GM21367 (cell line): ENCODE measurements around the gene GGTLC2.
"Not testable (repeated sequence)": the region's sequence is repeated elsewhere in the genome, so short reads cannot be mapped to it uniquely, and the experiment has no call there.

Experiments
- ATAC-seq: cut with Tn5 transposase; IDR thresholded peaks from one replicate; pipeline ENCODE4 v1.9.1; 2021; ENCODE audit not compliant: unreplicated experiment

The GGTLC2 gene

GRCh38 chr22:22636260-22636659 is 8.2 kb upstream of the GGTLC2 start:
- ATAC-seq, result not testable (repeated sequence)

GRCh38 chr22:22638313-22638712 is 6.1 kb upstream of the GGTLC2 start:
- ATAC-seq, result not testable (repeated sequence)

DNA sequence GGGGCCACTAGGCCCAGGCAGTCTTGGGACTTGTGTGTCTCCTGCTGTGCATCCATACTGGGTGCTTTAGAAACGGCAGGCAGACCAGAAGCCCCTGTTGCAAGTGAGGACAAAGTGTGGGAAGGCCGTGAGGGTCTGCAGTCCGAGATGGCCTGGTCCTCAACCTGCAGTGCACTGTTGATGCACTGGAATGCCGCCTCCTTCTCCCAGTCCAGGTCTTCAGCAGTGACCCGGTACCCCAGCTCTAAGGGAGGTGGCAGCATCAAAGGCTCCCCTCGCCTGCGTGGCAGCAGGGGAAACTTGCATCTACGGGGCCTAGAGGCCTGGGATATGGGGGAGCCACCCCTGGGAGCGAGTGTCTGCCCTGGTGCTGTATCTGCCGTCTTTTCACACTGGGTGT is 2.2 kb upstream of the GGTLC2 start:
- ATAC-seq, result not testable (repeated sequence)

DNA sequence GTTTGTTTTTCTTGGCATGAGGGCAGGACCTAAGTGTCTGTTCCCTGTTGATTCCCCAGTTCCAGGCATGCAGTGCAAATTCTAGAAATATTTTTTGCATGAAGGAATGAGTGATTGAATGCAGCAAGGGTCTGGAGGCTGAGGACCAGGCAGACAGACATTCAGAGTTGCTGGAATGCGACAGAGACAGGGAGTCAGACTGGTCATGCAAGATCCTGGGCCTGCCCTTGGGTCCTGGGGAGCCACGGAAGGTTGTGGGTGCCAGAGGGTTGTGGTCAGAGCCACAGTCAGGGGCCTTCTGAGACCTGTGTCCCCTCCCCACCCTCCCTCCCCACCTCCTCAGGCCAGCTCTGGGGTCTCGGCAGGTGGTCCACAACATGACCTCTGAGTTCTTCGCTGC is 1.6 kb downstream of the GGTLC2 start:
- ATAC-seq, result not testable (repeated sequence)

GRCh38 chr22:22647952-22648351 is 3.5 kb downstream of the GGTLC2 start:
- not testable (repeated sequence) for ATAC-seq

DNA sequence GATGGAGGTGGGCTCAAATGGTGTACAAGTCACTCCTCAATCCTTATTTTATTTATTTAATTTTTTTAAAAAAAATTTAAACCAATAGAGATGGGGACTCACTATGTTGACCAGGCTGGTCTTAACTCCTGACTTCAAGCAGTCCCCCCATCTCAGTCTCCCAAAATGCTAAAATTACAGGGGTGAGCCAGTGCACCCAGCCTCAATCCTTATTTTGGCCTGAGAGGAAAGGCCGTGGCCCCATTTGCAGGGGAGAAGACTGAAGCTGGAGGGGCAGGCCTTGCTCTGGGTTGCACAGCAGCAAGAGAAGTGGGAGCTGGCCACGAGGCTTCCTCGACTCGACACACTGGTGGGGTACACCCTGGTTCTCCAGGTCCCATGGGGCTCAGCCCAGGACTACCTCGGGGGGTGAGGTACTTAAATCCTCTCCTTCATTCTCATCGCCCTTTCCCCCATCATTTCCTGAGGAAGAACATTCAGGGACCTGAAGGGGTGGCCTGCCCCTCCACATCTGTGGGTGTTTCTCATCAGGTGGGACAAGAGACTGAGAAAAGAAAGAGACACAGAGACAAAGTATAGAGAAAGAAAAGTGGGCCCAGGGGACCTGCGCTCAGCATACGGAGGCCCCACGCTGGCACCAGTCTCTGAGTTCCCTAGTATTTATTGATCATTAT is 4.6 kb downstream of the GGTLC2 start:
- not testable (repeated sequence) for ATAC-seq

- ATAC-seq, result not testable (repeated sequence)
These were observed 5.3 kb downstream of the GGTLC2 start for GRCh38 chr22:22649761-22650160.

DNA sequence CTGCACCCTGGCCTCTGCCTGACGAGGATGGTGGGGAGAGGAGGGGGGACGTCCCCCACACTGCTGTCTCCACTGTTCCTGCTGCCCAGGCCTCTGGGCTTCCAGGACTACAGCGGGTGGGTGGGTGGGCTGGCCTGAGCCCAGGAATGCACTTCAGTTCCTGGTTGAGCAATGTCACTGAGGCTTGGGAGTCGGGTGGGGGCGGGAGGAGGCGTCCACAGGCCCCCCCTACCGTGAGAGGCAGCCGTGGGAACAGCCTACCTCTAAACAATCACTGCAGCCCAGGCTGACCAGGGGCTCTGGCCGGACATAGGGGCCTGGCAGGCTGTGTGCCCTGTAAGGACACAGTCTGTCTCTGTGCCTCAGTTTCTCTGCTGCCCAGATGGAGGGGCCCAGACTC is 6.0 kb downstream of the GGTLC2 start:
- not testable (repeated sequence) for ATAC-seq

GRCh38 chr22:22650803-22651515 is 6.5 kb downstream of the GGTLC2 start:
- ATAC-seq, result not testable (repeated sequence)

DNA sequence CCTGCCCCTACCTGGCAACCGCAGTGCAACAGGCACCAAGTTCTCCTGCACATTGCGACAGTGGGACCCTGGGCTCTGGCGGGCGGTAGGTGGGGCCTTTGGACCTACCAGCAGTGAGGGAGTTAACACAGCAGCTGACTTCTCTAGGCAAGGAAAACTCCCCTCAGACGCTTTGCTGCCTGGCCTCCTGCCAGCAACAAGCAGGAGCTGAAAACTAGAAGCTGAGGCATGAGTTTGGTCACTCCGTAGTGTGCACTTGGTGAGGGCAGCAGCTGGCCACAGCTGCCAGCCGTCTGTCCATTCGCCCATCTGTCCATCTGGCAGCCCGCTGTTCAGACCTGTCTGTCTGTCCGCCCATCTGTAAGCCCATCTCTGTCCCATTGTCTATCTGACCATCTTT is 7.2 kb downstream of the GGTLC2 start:
- not testable (repeated sequence) for ATAC-seq

GRCh38 chr22:22652102-22652501 is 7.7 kb downstream of the GGTLC2 start:
- ATAC-seq, result not testable (repeated sequence)

DNA sequence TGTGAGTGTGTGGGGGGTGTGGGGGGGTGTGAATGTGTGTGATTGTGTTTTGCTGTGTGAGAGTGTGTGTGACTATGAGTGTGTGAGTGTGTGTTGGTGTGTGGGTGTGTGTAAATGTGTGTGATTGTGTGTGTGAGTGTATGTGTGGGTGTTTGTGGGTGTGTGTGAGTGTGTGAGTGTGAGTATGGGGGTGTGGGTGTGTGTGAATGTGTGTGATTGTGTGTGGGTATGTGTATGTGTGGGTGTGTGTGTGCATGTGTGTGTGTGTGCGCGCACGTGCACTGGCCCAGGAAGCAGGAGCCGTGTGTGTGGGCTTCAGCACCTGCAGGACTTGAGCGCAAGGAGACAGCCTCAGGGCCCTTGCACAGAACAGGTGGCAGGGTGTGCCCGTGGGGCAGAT is 8.2 kb downstream of the GGTLC2 start:
- ATAC-seq, result not testable (repeated sequence)

DNA sequence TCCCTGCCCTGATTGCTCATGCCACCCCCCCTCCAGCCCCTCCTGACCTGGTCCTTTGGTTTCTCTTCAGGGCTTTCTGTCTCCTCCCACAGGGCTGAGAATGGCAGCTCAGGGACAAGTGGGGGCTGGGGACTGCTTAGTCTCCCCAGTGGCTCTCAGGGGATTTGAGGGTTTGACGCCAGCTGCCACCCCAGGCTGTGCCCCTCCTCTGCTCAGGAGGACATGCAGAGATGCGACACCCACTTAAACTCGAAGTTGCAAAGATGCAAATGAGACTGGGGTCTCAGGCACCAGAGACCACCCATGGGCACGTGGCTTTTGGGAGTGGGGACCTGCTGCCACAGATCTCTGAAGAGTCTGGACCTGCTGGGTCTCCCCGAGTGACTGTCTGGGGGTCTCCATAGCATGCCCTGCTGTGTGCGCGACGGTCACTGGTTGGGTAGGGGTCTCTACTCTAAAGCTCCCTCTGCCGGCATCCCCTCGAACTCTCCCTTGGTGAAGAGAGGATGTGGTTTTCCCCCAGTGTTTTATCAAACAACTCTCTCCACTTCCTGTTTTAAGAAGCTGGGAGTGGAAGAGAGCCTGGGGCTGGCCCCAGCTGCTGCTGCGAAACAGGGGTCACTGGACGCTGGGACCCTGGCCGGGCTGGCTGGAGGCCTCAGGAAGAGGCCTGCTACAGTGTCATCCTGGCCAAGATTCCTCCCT is 9.4 kb downstream of the GGTLC2 start:
- ATAC-seq, result not testable (repeated sequence)

- ATAC-seq, result no peak
These were observed 11.3 kb downstream of the GGTLC2 start for GRCh38 chr22:22655452-22656290.

DNA sequence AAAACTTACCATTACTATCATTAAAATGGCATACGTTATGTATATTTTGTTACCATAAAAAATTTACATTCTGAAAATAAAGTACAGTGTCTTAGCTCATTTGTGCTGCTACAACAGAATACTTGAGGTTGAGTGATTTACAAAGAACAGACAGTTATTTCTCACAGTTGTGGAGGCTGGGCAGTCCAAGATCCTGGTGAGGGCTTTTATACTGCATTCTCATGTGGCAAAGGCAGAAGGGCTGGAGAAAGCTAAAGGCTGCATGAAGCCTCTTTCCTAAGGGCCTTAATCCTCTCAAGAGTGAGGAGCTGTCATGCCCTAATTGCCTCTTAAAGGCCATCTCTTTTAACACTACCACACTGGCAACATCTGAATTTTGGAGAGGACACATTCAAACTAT is 13.3 kb downstream of the GGTLC2 start:
- no peak for ATAC-seq

GRCh38 chr22:22661275-22661674 is 16.9 kb downstream of the GGTLC2 start:
- no peak for ATAC-seq

DNA sequence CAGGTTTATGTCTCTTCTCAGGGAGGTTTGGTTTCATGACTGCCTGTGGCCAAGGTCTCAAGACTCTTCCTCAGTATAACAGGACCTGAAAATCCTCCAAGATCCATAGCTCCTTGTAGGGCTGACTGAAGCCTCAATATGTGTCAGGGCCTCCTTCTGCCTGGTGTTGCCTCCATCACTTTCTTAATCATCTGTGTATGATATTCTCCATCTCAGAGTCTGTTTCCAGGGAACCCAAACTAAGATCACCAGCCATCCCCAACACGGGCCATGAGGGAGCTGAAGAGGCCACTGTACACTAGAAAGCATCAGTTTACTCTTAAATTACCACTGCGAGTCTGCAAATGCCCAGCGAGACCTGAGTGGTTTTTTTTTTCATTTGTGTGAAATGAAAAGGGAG is 17.7 kb downstream of the GGTLC2 start:
- no peak for ATAC-seq

GRCh38 chr22:22663861-22664800 is 19.7 kb downstream of the GGTLC2 start:
- ATAC-seq, result no peak

- ATAC-seq, result no peak
These were observed 22.1 kb downstream of the GGTLC2 start for GRCh38 chr22:22666307-22667091.
